Stimulated activated CD4-positive, alpha-beta T cell treated with anti-CD3 and anti-CD28 coated beads, Interleukin-4, amount 100 ng/mL, for 4 hours (primary cell): ENCODE data around the gene SPATA31D1.

ENCODE experiments used
- DNase-seq, 2 experiments: peaks; one replicate each; pipeline ENCODE4 v3.0.0-alpha.2; 2020

The SPATA31D1 gene

DNA sequence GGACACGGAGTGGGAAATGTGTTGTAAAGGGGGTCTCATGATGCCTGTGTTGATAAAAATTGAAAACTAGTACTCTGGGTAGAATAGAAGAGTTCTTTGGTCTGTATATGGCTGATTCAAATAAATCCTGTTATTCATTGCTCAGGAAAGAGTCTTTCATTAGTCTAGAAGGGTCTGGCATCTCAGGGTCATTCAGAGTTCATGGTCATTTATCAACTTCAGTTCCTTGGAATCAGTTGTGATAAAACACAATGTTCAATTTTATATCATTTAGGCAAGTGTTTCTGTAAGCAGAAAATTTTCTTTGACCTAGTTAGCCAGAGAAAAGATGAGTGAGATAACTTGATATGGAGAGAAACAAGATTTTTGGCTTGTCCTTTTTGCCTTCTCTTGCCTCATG lies 36.3 kb downstream of the SPATA31D1 start:
- no peak for DNase-seq

DNA sequence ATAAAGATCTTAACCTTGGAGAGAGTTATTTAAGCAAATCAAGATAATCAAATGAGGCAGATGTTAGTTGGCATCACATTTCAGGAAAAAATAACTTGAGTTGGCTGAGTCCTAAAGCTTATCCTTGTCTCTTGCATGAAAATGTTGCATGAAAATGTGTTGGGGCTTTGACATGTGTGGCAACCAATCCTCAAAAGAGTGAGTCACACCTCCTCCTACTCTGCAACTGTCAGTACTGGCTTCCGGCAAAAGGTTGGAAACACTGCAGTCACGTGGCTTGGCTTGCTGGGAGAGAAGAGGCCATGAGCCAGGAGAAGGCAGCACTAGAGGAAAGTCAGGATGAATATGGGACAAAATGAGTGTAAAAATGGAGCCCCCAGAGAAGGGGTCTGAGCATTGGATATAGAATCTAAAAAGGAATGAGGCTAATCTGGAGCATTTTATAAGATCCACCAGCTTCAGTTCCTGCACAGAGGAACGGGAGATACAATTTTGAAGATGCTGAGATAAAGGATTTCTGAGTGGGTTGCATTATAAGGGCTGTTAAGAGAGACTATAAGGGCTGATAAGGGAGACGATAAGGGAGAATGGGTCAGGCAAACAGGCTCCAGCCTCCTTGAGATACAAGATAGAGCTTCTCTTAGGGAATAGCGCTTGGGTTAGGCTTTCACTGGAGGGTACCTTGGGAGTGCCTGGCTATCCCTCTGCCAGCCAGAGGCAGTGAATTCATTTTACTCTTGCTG lies 43.1 kb downstream of the SPATA31D1 start:
- no peak for DNase-seq

DNA sequence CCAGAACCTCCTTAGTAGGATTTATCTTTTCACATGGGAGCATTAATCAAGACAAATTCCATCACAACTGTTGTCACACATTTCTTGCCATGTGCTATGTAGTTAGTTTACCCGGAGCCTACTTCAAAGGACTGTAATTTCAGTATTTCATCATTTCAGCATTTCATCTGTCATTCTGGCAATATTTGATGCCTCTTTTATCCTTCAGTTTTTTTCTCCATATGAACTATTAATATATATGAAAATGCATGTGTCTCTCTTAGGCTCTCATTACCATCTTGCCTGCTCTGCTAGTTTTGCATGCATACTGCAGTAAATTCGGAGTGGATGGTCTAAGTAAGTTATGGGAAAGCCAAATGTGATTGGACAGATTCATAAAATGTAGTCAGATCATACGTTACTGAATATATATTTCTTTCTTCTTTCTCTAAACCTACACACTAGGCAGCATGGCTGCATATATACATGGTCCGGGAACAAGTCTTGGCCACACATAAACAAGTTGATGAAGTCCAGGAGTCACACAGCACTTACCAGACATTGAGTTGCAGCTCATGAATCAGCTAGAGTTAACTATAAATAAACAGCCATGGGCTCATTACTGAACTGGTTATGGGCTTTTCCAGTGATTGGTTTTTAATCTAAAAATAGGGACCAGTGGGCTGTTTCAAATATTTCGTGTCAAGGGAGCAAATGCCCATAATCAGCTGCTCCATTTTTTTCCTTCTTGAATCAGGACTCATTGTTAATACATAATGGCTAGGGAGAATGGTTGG lies 46.6 kb downstream of the SPATA31D1 start:
- DNase-seq: no peak

DNA sequence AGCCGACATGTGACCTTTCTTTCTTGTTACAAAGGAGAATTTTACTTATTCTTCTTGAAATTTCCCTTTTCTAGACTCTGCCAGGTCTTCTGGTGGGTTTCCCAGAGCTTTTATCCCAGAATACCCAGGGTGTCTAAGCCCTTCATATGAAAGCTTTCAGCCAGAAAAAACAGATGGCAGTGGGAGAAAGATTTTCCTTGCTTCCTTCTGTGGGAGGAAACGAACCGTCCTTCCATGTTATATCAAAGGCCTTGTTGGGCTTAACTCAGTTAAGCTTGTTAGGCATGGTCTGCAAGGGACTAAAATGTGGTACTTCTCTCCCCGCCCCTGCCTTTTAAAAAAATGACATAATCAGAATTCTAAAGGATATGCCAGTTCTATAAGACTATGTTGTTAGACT lies 47.5 kb downstream of the SPATA31D1 start:
- DNase-seq: no peak

DNA sequence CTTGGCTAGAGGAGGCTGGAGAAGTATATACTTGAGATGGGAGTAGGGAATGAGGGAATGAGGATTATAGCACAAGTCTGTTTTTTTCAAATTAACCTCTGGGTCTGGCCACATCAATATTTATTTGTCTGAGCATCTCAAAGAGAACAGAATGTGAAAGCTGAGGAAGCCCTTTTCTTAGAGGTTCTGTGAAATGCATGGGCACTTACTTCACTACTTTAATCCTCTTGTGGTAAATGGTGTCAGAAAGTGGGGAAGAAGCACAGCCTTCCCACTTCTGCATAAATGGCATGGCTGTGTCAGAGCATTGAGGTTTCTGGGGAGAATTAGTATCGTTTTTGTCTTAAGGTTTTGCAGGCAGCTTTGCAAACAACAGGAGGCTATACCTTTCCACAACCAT lies 48.6 kb downstream of the SPATA31D1 start:
- DNase-seq: no peak

DNA sequence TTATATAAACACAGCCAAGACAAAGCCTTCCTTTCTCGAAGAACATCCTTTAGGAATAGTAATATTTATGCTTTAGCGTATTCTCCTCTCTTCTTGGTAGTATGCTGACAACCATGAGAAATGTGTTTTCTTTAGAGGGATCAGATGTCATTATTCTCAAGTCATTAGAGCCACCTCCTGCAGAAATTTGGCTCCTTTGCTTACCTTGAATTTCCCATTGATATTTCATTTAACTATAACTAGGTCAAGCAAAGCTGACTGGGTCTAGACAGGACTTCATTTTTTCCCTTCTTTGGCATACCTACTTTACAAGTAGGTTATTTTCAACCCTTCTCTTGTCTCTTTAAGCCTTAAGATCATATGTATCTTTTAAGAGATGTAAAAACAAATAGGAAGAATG lies 50.3 kb downstream of the SPATA31D1 start:
- no peak for DNase-seq
